ENCODE data around the gene MSMB. TPM values are rescaled to one million over a fixed set of nuclear protein-coding genes. Genes with fewer than 3 reads are reported as not detected.

MSMB gene
- total and polyA plus RNA-seq, 2 donors from 2014 or later: not detected

DNA sequence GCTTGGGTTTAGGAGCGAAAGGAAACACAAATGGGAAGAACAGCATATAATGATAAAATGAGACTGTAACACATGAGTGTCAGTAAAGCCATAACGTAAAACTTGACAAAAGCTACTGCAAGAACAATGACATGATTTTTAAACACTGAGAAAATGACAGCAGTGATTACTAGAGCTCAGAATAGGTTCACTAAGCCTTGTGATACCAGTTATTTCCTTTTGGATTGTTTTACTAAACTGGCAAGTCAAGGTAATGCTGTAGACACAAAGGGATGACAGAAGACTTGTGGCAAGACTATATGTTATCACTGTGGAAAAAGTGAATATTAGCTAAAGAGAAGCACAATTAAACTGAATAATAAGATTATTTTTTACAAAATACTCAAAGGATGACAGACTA lies 28.3 kb downstream of the MSMB start:
- H3K27me3 ChIP-seq (ENCODE audit: control insufficient read depth, insufficient read depth, low read length): no peaks in the 10 kb centered on the region
- intact Hi-C loops (cut with DNase I): no loop called here
- no peak overlapping the region for H3K4me3 ChIP-seq (ENCODE audit: low read length in 3 of 3)
- H3K4me1 ChIP-seq (ENCODE audit: control insufficient read depth in 2 of 3, insufficient read depth in 2 of 3, low read depth in 1 of 3, low read length in 3 of 3): peaks cover 2 to 24% (median 23%) of the 10 kb centered on the region in 3 donors
- FAIRE-seq: no peak
- H3K9ac ChIP-seq (ENCODE audit: low read length in 3 of 3): no peak overlapping the region
- H3K36me3 ChIP-seq (ENCODE audit: control insufficient read depth in 2 of 3, insufficient read depth in 3 of 3, low read length in 3 of 3): peaks cover 8 to 24% (median 12%) of the 10 kb centered on the region in 3 donors
- H3K9me3 ChIP-seq (ENCODE audit: control insufficient read depth in 2 of 3, insufficient read depth in 1 of 3, low read length in 3 of 3): no peaks in the 10 kb centered on the region
- TF ChIP-seq, protein P1, sequence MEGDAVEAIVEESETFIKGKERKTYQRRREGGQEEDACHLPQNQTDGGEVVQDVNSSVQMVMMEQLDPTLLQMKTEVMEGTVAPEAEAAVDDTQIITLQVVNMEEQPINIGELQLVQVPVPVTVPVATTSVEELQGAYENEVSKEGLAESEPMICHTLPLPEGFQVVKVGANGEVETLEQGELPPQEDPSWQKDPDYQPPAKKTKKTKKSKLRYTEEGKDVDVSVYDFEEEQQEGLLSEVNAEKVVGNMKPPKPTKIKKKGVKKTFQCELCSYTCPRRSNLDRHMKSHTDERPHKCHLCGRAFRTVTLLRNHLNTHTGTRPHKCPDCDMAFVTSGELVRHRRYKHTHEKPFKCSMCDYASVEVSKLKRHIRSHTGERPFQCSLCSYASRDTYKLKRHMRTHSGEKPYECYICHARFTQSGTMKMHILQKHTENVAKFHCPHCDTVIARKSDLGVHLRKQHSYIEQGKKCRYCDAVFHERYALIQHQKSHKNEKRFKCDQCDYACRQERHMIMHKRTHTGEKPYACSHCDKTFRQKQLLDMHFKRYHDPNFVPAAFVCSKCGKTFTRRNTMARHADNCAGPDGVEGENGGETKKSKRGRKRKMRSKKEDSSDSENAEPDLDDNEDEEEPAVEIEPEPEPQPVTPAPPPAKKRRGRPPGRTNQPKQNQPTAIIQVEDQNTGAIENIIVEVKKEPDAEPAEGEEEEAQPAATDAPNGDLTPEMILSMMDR (IDR thresholded peaks at IDR 0.05; ENCODE audit: borderline replicate concordance, extremely low read depth, insufficient read depth): no peak
- H3K27ac ChIP-seq (ENCODE audit: low read depth in 2 of 2, low read length in 2 of 2): no peak overlapping the region
- DNase-seq: no peak

- intact Hi-C loops (cut with DNase I): no loop called here
- no peak overlapping the region for H3K27ac ChIP-seq (ENCODE audit: low read depth in 2 of 2, low read length in 2 of 2)
- FAIRE-seq: no peak
- H3K4me1 ChIP-seq (ENCODE audit: control insufficient read depth in 2 of 3, insufficient read depth in 2 of 3, low read depth in 1 of 3, low read length in 3 of 3): peaks cover 2 to 24% (median 21%) of the 10 kb centered on the region in 3 donors
- TF ChIP-seq, protein P1 (IDR thresholded peaks at IDR 0.05; ENCODE audit: borderline replicate concordance, extremely low read depth, insufficient read depth): no peak
- H3K4me3 ChIP-seq (ENCODE audit: low read length in 3 of 3): no peak overlapping the region
- H3K9me3 ChIP-seq (ENCODE audit: control insufficient read depth in 2 of 3, insufficient read depth in 1 of 3, low read length in 3 of 3): no peaks in the 10 kb centered on the region
- no peaks in the 10 kb centered on the region for H3K27me3 ChIP-seq (ENCODE audit: control insufficient read depth, insufficient read depth, low read length)
- no peak overlapping the region for H3K9ac ChIP-seq (ENCODE audit: low read length in 3 of 3)
- DNase-seq: no peak
- peaks cover 8 to 28% (median 15%) of the 10 kb centered on the region in 3 donors for H3K36me3 ChIP-seq (ENCODE audit: control insufficient read depth in 2 of 3, insufficient read depth in 3 of 3, low read length in 3 of 3)
Measured at GRCh38 chr10:46016811-46017210, 29.3 kb downstream of the MSMB start.

- intact Hi-C loops (cut with DNase I): no loop called here
Measured at GRCh38 chr10:46016190-46016589, 29.9 kb downstream of the MSMB start.

More at GRCh38 chr10:46016190-46016589, 29.9 kb downstream of the MSMB start:
- Histone ChIP-seq H3K9ac (ENCODE audit: low read length in 3 of 3) (no peak overlapping the region), H3K36me3 (ENCODE audit: control insufficient read depth in 2 of 3, insufficient read depth in 3 of 3, low read length in 3 of 3) (peaks cover 8 to 32% (median 15%) of the 10 kb centered on the region in 3 donors), H3K4me3 (ENCODE audit: low read length in 3 of 3) (no peak overlapping the region), H3K4me1 (ENCODE audit: control insufficient read depth in 2 of 3, insufficient read depth in 2 of 3, low read depth in 1 of 3, low read length in 3 of 3) (peaks cover 2 to 24% (median 21%) of the 10 kb centered on the region in 3 donors), H3K27me3 (ENCODE audit: control insufficient read depth, insufficient read depth, low read length) (no peaks in the 10 kb centered on the region), H3K9me3 (ENCODE audit: control insufficient read depth in 2 of 3, insufficient read depth in 1 of 3, low read length in 3 of 3) (no peaks in the 10 kb centered on the region), H3K27ac (ENCODE audit: low read depth in 2 of 2, low read length in 2 of 2) (no peak overlapping the region)
- TF ChIP-seq, protein P1 (IDR thresholded peaks at IDR 0.05; ENCODE audit: borderline replicate concordance, extremely low read depth, insufficient read depth): no peak
- no peak for FAIRE-seq
- DNase-seq: no peak

Data from kidney (tissue), 14 donors.